Measurements from ENCODE around the gene ERN1.

DNA sequence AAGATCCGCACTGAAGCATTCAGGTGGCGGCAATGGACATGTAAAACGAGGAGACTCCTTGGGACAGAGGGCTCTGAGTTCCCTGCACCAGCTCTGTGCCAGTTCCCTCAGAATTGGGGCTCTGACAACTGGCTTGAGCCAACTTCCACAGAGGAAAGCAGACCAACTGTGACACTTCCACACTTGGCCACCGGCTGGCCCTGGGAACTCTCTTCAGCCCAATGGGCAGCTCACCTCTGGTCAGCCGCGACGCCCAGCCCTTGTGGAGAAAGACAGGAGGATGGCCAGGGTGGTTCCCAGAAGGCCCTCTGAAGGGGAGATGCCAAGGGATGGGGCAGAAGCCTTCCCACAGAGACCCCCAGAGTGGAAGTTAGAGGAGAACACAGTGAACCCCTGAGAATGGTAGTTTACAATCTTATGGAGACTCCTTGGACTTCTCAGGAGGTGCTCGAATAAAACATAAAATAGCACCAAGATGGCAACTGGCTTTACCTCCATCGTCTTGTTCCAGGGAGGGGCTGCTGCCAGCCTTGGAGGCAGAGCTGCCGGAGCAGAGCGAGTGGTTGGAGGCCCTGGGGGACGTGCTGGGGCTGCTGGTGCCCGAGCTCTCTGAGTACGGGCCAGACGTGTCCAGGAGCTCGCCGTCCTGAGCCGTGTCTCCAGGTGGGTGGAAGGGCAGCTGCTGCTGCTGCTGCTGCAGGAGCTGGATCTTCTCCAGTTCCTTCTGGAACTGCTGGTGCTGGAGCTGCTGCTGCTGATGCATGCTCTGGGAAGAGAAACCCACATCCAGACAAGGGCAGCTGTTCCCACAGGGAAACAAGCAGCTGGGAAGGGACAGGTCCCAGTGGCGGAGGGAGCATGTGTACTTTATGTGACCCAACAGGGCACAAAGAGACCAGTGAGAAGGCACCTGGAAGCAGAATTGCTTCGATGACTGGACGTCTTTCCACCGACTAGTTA is 74.5 kb downstream of the ERN1 start:
- TF ChIP-seq CTCF (IDR thresholded peaks at IDR 0.05) = no peak
- no peak for TF ChIP-seq POLR2A (IDR thresholded peaks at IDR 0.05)

Measured in Peyer's patch (tissue), 4 donors.